ENCODE data around the gene ZNF516.

GRCh38 chr18:76398295-76398694, 96.7 kb downstream of the ZNF516 start:
- TF ChIP-seq CTCF (IDR thresholded peaks at IDR 0.05; ENCODE audit: low read depth, low read length, missing input control): no peak
- TF ChIP-seq REST (IDR thresholded peaks at IDR 0.05): no peak
- TF ChIP-seq SP1 (IDR thresholded peaks at IDR 0.05): no peak
- no peak for TF ChIP-seq JUND (IDR thresholded peaks at IDR 0.05)
- no peak for TF ChIP-seq RAD21 (IDR thresholded peaks at IDR 0.05)

Data from liver (tissue), 3 donors.